CMK (cell line): ENCODE measurements around the gene AK3.

Experiments
- DNase-seq: peaks from one replicate; pipeline ENCODE4 v3.0.0-alpha.2; 2010; ENCODE audit warnings: low read depth

AK3 gene

GRCh38 chr9:4706021-4706420, 35.0 kb downstream of the AK3 start:
- no peak for DNase-seq

GRCh38 chr9:4704129-4704528, 36.9 kb downstream of the AK3 start:
- no peak for DNase-seq

- no peak for DNase-seq
Observed at GRCh38 chr9:4701526-4701925, 39.5 kb downstream of the AK3 start.

- DNase-seq, result no peak
Observed at GRCh38 chr9:4700932-4701331, 40.1 kb downstream of the AK3 start.

- DNase-seq, result no peak
Observed at GRCh38 chr9:4700091-4700490, 40.9 kb downstream of the AK3 start.

GRCh38 chr9:4691795-4692194, 49.2 kb downstream of the AK3 start:
- DNase-seq, result no peak

GRCh38 chr9:4690144-4690543, 50.9 kb downstream of the AK3 start:
- DNase-seq, result no peak

GRCh38 chr9:4689687-4690104, 51.3 kb downstream of the AK3 start:
- DNase-seq, result no peak

GRCh38 chr9:4689021-4689420, 52.0 kb downstream of the AK3 start:
- DNase-seq, result no peak

GRCh38 chr9:4686584-4686983, 54.4 kb downstream of the AK3 start:
- DNase-seq, result no peak

GRCh38 chr9:4686112-4686511, 54.9 kb downstream of the AK3 start:
- DNase-seq, result no peak

- no peak for DNase-seq
Observed at GRCh38 chr9:4684820-4685219, 56.2 kb downstream of the AK3 start.

GRCh38 chr9:4680750-4681149, 60.3 kb downstream of the AK3 start:
- DNase-seq, result no peak

- DNase-seq, result no peak
Observed at GRCh38 chr9:4680173-4680525, 60.9 kb downstream of the AK3 start.

GRCh38 chr9:4679268-4680172, 61.5 kb downstream of the AK3 start, which contains the start of gene CDC37L1:
Gene CDC37L1 (plus strand): TSS chr9:4679569. CDS start chr9:4679768, 199 bp downstream.
- peak; percentile 64 for DNase-seq

GRCh38 chr9:4678679-4679267, 62.2 kb downstream of the AK3 start:
- no peak for DNase-seq

- no peak for DNase-seq
Observed at GRCh38 chr9:4677392-4677791, 63.6 kb downstream of the AK3 start.

GRCh38 chr9:4674783-4675182, 66.2 kb downstream of the AK3 start:
- DNase-seq, result no peak

- DNase-seq, result no peak
Observed at GRCh38 chr9:4671737-4672136, 69.3 kb downstream of the AK3 start.

- DNase-seq, result no peak
Observed at GRCh38 chr9:4670591-4670990, 70.4 kb downstream of the AK3 start.

GRCh38 chr9:4669890-4670289, 71.1 kb downstream of the AK3 start:
- no peak for DNase-seq

- DNase-seq, result no peak
Observed at GRCh38 chr9:4668604-4669003, 72.4 kb downstream of the AK3 start.

GRCh38 chr9:4667681-4668080, 73.3 kb downstream of the AK3 start:
- DNase-seq, result no peak
